Smooth muscle cell of the brain vasculature (primary cell): Measurements from ENCODE around the gene ADAMTS17.
A peak's percentile ranks its signal among the peaks of the same experiment; 100 is the strongest.

ENCODE experiments used
- DNase-seq: peaks from one replicate; pipeline ENCODE4 v3.0.0-alpha.2; 2012; ENCODE audit warnings: low read depth, low spot score

The ADAMTS17 gene

DNA sequence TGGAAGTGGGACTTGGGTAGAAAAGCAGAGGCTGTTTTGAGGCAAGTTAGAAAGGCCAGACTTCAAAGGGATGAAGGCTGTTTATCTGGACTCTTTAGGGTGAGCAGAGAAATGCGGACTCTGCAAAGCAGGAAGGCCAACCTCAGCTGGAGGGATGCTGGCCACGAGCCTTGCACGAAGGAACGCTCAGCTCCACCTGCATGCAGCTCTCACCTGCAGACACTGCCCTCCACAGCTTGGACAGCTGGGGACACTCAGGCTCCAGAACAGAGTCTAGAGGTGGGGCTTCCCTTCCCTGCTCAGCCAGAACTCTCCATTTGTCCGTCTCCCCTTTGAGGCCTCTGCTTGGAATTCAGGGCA, 229.7 kb downstream of the ADAMTS17 start:
- DNase-seq, result no peak

DNA sequence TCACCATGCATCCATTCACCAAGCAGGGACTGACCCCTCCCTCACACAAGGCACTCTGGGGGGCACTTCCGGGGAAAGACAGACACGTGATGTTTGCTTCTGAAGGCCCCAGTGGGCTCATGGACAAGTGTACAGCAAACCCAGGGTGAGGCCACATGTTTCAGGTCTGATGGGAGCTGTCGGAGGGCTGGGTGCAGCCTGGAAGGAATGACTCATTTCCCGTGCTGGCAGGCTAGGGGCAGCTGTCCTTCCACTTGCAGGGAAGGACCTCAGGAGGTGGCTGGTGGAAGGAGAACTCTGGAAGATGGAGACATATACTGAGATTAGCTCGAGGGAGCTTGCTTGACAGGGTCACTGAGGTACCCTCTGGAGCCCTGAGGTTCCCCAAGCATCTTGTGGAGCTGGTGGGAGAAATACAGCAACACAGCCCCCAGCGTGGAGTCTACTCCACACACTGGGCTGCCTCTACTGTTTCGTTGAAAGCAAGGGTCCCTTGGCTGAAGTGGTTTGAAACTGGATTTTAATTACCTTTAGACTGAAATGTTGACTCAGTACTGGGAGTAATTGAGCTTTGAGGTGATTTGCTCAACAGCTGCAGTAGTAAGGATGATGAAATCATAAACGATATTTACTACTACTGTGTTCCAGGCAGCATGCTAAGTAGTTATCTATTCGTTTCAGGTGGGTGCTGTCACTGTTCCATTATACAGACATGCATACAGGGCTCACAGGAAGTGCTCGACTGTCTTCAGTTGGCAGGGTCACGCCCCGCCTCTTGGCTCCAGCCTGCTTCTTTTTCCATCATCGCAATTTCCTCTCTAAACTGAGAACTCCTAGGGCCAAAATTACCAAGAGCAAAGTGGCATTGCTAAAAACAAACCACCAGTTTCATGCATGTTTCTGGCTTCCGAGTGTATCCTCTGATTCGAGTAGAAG, 230.4 kb downstream of the ADAMTS17 start:
- DNase-seq, result peak; percentile 58

DNA sequence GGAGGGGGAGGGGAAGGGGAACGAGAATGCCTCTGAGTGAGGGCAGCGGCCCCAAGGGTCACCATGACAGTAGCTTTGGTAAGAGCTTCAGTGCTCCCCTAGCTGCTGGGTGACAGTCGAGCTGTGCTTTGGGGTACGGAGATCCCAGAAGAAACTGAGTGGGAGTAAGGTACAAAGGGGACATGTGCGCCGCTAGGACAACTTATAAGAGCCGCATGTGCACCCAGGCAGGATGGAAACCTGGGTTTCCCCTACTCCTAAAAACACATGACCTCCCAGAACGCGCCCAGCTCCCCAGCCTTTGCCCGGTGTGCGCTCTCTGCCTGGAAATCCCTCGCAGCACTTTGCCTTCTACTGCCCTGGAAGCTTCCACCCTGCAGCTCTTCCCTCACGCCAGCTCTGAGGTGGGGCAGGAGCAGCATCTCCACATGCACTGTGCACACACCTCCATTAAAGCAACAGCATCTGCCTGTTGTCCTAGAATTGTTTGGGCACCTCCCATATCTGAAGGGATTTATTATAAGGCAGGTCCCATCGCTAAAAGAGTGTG, 232.2 kb downstream of the ADAMTS17 start:
- no peak for DNase-seq

DNA sequence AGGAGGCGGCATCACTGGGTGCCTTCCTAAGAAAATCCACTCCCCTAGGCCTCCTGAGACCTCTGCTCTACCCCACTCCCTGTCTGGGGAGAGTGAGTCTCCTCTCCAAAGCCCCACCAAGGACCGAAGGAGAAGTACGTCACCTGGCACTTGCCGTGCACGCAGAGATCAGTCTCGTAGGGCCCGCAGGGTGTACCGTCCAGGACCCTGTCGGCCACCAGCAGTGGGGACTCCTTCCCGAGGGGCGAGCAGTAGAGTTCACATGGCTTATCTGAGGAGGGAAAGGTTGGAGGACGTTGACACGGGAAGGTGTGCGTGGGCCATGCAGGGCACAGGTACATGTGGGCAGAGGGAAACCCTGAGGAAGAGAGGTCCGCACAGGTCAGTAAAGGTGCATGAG, 232.9 kb downstream of the ADAMTS17 start:
- no peak for DNase-seq

DNA sequence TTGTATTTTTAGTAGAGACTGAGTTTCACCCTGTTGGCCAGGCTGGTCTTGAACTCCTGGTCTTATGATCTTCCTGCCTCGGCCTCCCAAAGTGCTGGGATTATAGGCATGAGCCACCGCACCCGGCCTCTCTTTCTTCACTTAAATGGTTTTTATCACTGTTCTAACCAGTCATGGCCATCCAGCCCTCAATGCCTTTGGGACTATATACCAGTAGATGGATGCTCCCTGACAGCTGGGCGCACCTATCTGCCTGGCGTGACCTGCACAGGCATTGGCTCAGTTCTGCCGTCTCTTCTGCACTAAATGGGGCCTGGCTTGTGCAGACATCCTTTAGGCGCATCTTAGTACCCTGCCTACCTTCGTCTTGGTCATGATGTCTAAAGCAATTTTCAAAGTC, 233.4 kb downstream of the ADAMTS17 start:
- no peak for DNase-seq

DNA sequence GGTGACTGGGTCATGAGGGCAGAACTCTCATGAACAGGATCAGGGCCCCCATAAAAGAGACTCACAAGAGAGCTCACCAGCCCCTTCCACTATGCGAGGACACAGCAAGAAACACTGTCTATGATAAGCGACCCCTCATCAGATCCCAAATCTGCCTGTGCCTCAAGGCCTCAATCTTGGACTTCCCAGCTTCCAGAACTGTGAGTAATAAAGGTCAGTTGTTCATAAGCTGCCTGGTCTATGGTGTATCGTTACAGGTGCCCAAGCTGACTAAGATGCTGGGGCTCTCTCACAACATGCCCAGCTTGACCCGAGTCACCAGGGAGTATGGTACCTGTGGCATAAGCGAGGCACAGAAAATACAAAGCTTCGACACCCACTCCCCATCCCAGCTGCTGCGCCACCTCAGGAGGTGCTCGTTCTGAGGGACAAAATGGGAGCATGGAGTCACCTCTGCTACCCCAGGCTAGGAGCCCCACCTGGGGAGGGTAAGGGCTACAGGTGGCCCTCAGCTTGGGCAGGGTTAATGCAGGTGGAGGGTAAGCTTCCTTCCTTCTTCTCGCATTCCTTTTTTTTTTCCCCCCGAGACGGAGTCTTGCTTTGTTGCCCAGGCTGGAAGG, 234.1 kb downstream of the ADAMTS17 start:
- DNase-seq, result no peak

DNA sequence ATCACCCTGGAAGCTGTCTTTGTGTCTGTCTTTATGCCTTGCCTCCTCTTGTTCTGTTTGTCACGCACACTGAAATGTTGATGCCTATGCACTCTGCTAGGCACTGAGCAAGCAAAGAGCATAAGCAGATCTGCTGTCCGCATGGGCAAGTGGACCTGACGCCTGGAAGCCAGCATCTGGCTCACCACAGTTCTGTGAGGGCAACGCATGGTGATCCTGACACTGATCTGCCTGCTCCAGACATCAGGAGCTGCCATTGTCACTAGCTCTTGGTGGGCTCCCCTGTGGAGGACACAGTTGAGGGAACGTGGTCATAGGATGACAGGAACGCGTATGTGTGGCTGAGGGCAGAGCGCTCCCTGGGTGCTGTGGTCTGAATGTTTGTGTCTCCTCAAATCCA, 234.6 kb downstream of the ADAMTS17 start:
- DNase-seq, result no peak

DNA sequence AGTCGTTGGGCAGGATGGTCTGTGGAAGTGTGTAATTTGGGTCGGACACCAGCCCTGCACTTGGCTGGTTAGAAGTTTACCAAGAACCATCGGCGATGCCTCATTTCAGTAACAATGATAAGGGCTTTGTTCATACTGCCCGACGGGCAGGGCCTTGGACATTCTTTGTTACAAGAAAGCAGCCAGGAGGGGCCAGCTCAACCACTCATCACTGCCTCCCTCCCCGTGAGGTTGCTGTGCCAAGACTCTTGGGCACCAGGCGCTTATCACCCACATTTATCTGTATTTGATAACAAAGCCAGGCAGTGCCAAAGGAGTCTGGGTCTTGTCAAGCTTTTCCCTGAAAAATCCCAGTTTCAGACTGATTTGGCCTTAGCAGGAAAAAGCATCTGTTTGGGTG, 235.0 kb downstream of the ADAMTS17 start:
- no peak for DNase-seq

DNA sequence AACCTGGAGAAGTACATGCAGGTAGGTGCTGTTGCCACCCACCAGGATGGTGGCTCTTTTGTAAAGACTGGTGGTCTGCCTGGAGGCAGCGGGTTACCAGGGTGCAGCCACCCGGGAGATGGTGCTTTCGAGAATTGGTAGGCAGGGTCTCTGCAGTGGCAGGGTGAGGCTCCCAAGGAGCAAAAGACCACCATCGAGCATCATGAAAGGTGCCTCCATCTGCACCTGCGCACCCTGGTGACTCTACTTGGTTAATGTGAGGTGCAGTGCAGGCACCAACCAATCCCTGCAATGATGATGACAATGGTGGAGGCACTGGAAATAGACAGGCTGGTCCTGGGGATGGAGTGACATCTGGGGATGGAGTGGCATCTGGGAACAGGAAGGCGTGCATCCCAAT, 236.7 kb downstream of the ADAMTS17 start:
- DNase-seq, result no peak

DNA sequence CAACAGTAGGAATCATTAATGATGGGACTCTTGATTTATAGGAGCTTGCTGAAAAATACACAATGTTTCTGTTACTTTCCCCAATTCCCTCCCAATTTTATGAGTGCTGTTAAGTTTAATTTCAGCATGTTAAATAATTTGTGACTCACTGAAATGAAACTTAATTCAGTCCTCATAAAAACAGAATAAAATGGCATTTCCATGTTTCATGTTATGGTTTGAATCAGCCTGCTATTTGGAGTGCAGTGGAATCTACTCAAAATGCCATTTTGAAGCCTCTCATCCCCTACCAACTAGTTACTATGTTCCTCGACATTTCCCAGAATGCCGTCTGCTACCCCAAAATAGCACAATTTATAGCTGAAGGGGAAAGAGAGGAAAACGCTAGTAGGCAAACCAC, 237.5 kb downstream of the ADAMTS17 start:
- no peak for DNase-seq

DNA sequence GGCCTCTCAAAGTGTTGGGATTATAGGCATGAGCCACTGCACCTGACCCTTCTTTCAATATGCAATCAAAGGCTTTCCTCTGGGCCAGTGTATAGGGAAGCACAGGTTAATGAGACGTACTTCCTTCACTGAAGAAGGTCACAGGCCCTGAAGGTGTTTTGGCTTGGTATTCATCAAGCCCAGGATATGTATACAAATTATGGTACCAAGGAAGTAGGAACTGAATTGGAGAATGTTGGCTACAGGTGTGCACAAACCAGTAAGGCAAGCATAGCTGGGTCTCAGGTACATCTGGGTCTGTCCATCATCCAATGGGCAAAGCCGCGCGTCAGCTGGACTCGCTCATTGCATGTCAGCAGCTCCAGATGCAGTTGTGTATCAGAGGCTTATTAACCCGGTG, 237.9 kb downstream of the ADAMTS17 start:
- no peak for DNase-seq

DNA sequence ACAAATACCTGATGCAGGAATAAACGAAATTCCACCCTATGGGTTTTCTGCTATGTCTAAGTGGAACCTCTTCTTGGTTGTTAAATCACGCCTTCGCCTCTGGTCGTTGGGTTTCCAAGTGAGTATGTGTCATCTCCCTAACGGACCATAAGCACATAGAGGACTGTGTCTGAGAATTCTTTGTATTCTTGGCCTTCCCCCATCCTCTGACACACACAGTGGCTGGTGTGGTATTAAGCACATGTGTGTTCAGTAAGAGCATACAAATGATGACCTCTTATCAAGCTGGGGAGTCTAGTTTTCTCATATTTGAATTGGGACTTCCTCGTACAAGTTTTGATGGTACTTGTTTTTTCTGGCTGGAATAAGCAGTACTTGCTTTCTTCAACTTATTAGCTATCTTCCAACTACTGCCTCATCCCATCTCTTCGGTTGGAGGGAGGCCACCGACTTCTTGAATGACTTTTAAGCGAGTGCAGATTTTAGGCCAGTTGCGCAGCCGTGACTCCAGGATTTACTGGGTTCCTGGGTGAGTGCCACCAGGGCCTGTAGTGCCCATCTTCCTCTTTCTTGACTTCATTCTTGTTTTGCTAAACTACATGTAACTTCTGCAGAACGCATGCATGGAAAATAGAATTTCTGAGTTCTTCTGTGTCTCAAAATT, 240.2 kb downstream of the ADAMTS17 start:
- no peak for DNase-seq

DNA sequence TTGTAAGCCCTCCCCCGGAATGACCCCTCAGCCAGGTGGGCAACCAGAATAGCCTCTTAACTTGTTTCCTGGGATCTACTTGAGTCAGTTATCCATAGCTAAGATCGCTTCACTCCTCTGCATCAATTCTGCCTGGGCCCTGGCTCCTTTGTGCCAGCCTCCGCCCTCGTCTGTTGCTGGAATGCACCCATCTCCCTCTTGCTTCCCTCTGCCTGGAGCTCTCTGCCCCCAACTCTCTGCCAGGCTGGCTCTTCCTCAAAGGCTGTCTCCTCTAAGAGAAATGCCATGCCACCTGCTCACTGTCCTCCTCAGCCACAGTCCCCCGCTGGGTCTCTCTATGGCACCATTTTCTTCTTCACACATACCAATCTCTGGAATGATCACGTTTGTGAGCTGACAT, 240.8 kb downstream of the ADAMTS17 start:
- DNase-seq, result no peak

DNA sequence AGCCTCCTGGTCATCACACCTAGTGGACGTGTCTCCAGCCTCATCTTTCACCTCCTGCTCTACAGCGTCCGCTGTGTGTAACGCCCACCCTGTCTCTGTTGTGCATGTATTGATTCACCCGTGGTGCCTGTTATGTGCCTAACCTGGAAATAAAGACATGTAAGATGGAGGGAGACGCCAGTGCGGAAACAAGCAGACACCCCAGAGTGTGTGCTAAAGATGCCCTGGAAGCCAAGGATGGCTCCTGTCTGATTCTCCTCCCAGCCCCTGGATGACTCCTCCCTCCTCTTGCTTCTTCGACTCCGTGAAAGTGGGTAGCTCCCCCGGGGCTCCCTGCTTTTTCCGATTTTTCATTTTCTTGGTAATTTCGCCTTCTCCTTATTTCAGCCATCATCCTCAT, 241.8 kb downstream of the ADAMTS17 start:
- no peak for DNase-seq

DNA sequence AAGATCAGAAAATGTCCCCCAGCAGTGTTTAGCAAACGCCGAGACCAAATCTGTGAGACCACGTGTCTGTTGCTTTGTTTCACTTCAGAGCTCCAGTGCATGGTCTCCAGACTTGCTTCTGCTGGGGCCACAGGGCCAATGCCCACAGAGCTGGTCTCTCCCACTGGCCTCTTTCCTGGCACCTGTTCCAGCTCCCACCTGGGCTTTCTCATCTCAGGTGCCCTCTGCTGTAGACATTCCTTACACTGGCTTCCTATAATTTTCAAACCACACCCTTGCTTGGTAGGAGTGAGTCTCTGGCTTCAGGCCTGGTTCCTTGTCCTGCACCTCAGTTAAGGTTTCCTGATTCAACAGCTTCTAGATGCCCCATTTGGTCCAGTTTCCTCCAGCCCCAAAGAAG, 243.1 kb downstream of the ADAMTS17 start:
- DNase-seq, result no peak

DNA sequence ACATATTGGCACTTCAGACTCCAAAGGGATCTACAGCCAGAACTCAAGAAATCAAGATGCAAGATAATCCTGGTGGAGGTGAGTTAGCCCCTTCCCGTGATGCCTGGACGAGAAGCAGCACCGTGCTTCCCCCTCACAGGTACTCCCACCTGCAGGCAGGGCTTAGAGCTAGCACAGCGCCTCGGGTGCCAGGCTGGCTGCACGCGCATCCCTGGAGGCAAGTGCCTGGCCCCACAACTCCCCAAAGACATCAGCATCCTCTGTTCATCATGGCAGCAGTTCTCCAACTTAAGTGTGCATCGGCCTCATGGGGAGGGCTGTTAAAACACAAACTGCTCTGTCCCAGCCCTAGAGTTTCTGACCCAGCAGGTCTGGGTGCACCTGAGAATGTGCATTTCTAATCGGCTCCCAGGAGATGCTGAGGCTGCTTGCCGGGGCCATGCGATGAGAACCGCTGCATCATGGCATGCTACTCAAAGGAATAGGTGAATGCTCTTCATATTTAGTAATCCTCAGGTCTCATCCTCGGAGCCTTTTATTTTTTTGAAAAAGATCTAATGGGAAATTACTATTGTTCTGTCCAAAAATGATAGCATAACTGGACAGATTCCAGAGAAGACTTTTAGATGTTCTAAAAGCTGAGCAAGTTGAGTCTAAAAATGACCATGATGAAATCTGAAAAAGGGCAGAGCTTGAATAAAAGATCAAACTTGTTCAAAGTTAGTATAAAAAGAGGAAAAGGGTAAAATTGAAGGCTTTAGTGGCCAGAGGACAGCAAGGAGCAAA, 244.2 kb downstream of the ADAMTS17 start:
- DNase-seq, result no peak

DNA sequence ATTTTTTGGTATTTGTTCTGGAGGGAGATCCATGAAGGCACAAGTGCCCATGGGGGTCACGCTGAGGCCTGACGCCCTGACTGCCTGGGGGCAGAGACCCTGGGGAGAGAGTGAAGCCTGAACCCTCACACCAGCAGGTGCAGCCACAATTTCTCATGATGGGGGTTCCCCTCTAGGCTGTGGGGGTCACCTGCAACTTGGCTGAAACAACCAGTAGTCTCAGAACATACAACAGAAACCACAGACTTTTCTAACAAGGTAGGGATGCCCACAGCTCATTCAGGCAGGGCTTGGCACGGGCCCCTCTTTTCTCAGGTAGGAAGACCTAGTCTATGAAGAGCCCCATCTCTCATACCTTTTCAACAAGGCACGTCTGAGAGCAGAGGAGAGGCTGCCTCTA, 245.1 kb downstream of the ADAMTS17 start:
- no peak for DNase-seq

DNA sequence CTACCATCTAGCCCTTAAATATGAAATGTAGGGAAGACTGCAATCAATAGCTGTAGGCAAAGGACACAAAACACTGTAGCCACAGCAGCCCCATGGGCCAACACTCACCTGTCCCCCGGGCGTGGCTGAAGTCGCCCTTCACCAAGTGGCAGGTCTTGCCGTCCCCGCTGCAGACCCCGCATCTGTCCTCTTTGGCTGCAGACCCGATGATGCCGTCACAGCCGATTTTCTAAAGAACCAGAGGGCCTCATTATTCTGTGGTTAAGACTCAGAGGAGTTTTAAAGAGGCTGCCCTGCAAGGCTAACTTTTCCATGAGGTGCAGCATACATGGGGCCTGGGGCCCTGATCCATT, 245.6 kb downstream of the ADAMTS17 start:
- DNase-seq, result no peak

DNA sequence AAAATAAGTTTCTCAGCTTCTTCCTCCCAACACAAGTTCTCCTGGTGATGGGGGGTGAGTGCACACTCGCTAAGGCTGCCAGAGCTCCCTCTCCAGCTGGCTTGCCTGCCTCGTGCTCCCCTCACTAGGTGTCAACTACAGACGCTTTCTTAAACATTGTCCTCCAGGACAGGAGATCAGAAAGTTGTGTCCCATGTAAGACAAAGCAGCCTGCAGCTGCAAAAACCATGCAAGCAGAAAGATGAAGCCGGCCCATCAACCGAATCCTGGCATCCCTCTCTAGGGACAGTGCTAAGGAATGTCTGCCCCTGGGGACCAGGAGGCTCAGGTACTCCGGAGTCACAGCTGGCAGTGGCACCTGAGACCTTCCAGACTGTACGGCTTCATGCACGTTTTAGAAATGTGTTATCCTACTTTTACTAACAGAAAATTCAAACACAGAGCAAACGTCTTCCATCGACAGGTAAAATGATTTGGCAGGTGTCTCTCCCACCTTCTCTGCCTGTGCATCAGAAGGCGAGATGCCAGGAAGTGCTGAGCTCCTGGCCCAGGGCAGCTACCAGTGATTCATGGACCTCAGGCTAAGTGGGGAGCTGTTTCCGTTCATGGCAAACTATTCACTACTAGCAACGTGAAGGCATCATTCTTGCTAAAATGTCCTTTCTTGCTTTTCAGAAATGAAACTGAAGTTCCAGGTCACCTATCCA, 246.1 kb downstream of the ADAMTS17 start:
- no peak for DNase-seq

DNA sequence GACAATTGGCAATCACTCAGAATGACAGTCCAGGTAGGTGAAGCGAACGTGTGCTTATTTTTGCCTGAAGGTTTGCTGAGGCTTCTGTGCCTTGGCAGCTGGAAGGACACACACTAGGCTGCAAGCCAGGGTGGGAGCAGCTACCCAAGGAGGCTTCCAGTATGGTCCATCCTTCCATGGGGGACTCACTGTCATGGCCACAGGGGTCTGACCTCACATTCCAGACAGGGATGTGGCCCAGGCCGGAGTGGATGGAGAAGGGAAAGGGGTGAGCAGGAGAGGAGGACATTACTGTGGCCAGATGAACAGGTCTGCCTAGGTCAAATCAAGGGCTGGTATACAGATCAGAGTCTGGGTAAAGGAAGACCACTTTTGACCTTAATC, 247.7 kb downstream of the ADAMTS17 start:
- DNase-seq, result no peak
